ENCODE results near the gene SLC12A6.
A peak's percentile ranks its signal among the peaks of the same experiment; 100 is the strongest.

Gene SLC12A6

DNA sequence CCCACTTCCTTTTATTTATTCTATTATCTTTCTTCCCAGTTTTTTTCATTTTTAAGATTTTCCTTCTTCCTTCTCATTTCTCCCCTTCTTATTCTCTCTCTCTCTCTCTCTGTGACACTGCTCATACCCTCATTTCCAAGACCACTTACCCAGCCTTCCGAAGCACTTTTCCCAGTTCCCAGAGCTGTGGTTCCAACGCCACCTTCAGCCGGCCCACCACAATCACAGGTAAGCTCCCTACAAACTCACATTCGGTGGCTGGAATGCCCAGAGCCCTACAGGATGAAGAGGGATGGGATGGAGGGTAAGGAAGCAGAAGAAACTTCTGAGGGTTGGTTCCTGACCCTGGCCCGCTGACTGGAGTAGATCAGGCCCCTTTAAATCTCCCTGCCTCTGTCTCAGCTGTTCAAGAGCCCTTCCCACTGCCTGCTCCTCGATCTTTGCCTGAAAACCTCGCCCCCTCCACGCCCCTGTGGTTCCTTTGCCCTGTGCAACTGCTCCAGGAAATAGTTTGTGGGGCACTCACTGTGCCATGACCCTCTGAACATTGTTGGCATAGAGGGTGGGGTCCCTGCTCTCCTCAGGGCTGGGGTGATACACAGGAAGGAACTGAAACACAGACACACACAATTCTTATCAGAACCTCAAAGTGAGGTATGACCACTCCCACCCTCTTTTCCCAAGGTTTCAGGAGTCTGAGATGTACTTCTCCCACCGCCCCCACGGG lies 24.6 kb upstream of the SLC12A6 start:
- H3K36me3 ChIP-seq (ENCODE audit: low read depth), result peaks cover 69% of the 10 kb centered on the region
- peaks cover 5% of the 10 kb centered on the region for H3K4me1 ChIP-seq (ENCODE audit: insufficient read depth, poor library complexity, severe bottlenecking)
- H3K27ac ChIP-seq (ENCODE audit: poor library complexity, severe bottlenecking), result no peak overlapping the region
- no peaks in the 10 kb centered on the region for H3K9me3 ChIP-seq (ENCODE audit: severe bottlenecking)
- DNase-seq (ENCODE audit: low spot score), result no peak
- no peak for ATAC-seq (ENCODE audit: low read depth)
- TF ChIP-seq CTCF (IDR thresholded peaks at IDR 0.05; ENCODE audit: poor library complexity, severe bottlenecking), result no peak
- no peaks in the 10 kb centered on the region for H3K27me3 ChIP-seq (ENCODE audit: insufficient read depth, poor library complexity, severe bottlenecking)
- H3K4me3 ChIP-seq (ENCODE audit: severe bottlenecking), result no peak overlapping the region

- no peak for DNase-seq (ENCODE audit: low spot score)
- H3K27me3 ChIP-seq (ENCODE audit: insufficient read depth, poor library complexity, severe bottlenecking), result no peaks in the 10 kb centered on the region
- H3K4me1 ChIP-seq (ENCODE audit: insufficient read depth, poor library complexity, severe bottlenecking), result peaks cover 5% of the 10 kb centered on the region
- peaks cover 78% of the 10 kb centered on the region for H3K36me3 ChIP-seq (ENCODE audit: low read depth)
- ATAC-seq (ENCODE audit: low read depth), result no peak
- H3K9me3 ChIP-seq (ENCODE audit: severe bottlenecking), result no peaks in the 10 kb centered on the region
- no peak overlapping the region for H3K4me3 ChIP-seq (ENCODE audit: severe bottlenecking)
- no peak for TF ChIP-seq CTCF (IDR thresholded peaks at IDR 0.05; ENCODE audit: poor library complexity, severe bottlenecking)
- H3K27ac ChIP-seq (ENCODE audit: poor library complexity, severe bottlenecking), result no peak overlapping the region
Observed at GRCh38 chr15:34361278-34361677, 23.7 kb upstream of the SLC12A6 start.

DNA sequence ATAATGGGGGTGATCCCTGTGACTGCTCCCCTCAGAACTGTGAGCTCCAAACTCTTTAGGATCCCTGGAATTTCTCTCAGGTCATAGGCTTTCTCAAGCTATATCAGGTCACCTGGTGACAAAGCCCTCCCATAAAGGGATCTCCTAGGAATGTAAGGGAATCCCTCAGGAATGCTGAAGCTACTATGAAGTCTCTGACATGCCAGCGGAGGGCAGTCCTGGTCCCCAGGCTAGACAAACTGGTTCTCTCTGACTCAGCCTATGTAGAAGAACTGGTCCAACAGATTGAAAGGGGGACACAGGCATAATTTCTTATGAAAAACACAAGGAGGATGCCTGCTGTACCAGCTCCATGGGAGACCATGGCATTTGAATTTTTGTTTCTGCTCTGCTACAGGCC lies 22.7 kb upstream of the SLC12A6 start:
- DNase-seq (ENCODE audit: low spot score), result no peak
- H3K36me3 ChIP-seq (ENCODE audit: low read depth), result peaks cover 78% of the 10 kb centered on the region

GRCh38 chr15:34359416-34359815 lies 21.8 kb upstream of the SLC12A6 start:
- no peaks in the 10 kb centered on the region for H3K4me1 ChIP-seq (ENCODE audit: insufficient read depth, poor library complexity, severe bottlenecking)
- peak; percentile 50 for ATAC-seq (ENCODE audit: low read depth)
- peaks cover 78% of the 10 kb centered on the region for H3K36me3 ChIP-seq (ENCODE audit: low read depth)

More for the DNA sequence above, 22.7 kb upstream of the SLC12A6 start:
- Histone ChIP-seq H3K9me3 (ENCODE audit: severe bottlenecking) (no peaks in the 10 kb centered on the region), H3K27ac (ENCODE audit: poor library complexity, severe bottlenecking) (no peak overlapping the region), H3K27me3 (ENCODE audit: insufficient read depth, poor library complexity, severe bottlenecking) (no peaks in the 10 kb centered on the region), H3K4me3 (ENCODE audit: severe bottlenecking) (no peak overlapping the region), H3K4me1 (ENCODE audit: insufficient read depth, poor library complexity, severe bottlenecking) (no peaks in the 10 kb centered on the region)
- ATAC-seq (ENCODE audit: low read depth), result peak; percentile 54
- TF ChIP-seq CTCF (IDR thresholded peaks at IDR 0.05; ENCODE audit: poor library complexity, severe bottlenecking), result peak; percentile 20

More at GRCh38 chr15:34359416-34359815, 21.8 kb upstream of the SLC12A6 start:
- no peak for TF ChIP-seq CTCF (IDR thresholded peaks at IDR 0.05; ENCODE audit: poor library complexity, severe bottlenecking)
- no peaks in the 10 kb centered on the region for H3K27me3 ChIP-seq (ENCODE audit: insufficient read depth, poor library complexity, severe bottlenecking)
- H3K9me3 ChIP-seq (ENCODE audit: severe bottlenecking), result no peaks in the 10 kb centered on the region
- no peak overlapping the region for H3K27ac ChIP-seq (ENCODE audit: poor library complexity, severe bottlenecking)
- H3K4me3 ChIP-seq (ENCODE audit: severe bottlenecking), result no peak overlapping the region
- DNase-seq (ENCODE audit: low spot score), result peak; percentile 62
